T-cell (primary cell): ENCODE data around the gene VPS13D. TPM values are rescaled to one million over a fixed set of nuclear protein-coding genes. Genes with fewer than 3 reads are reported as not detected.

Source experiments
- ATAC-seq, 4 experiments: fragments of 200-7000 bp in 3 of 4; fragments of 150-1000 bp in 1 of 4; cut with Tn5 transposase; replicated peaks in 1 of 4; 1 replicate in 3 of 4; 2 replicates in 1 of 4; pipeline ENCODE4 v1.10.0; 2021; ENCODE audit warnings: moderate library complexity in 3 of 4, mild to moderate bottlenecking in 2 of 4, moderate number of reproducible peaks in 1 of 4
- CTCF ChIA-PET, 2 donors: fragments of 300-600 bp; sonication (Branson Sonifier 250); formaldehyde crosslinking; loops; one replicate each; lab custom pipeline; 2022; ENCODE audit warnings: antibody characterized with exemption in 2 of 2; lab: Charles Lee
- POLR2A ChIA-PET, 2 donors: fragments of 300-600 bp; sonication (Branson Sonifier 250); formaldehyde crosslinking; loops; one replicate each; lab custom pipeline; 2022; ENCODE audit warnings: antibody characterized with exemption in 2 of 2; lab: Charles Lee
- DNase-seq, 35 experiments: peaks; one replicate each; pipeline versions ENCODE4 v3.0.0 to v3.0.0-alpha.2; 2013 to 2023
- H3K27ac ChIP-seq: one replicate; pipeline ENCODE4 v1.5.1; 2013; ENCODE audit warnings: low read length
- H3K27me3 ChIP-seq, 2 experiments: replicated peaks in 1 of 2; 1 replicate in 1 of 2; 2 replicates in 1 of 2; pipeline versions ENCODE4 v1.6.1 to v1.7.0; 2013; ENCODE audit warnings: low read length in 1 of 2, mixed read lengths in 1 of 2; ENCODE audit not compliant: control insufficient read depth in 2 of 2, insufficient read depth in 2 of 2; ENCODE audit errors: extremely low read depth in 1 of 2
- H3K36me3 ChIP-seq, 2 donors: 1 replicate in 1 of 2; 2 replicates in 1 of 2; pipeline versions ENCODE4 v1.6.1 to v1.7.0; 2013; ENCODE audit warnings: low read length in 1 of 2; ENCODE audit not compliant: control insufficient read depth in 2 of 2, insufficient read depth in 1 of 2; ENCODE audit errors: extremely low read depth in 1 of 2
- H3K4me1 ChIP-seq, 2 experiments: 1 replicate in 1 of 2; 2 replicates in 1 of 2; pipeline versions ENCODE4 v1.6.1 to v1.7.0; 2013; ENCODE audit warnings: low read length in 2 of 2, mixed read lengths in 1 of 2; ENCODE audit not compliant: insufficient read depth in 2 of 2, control insufficient read depth in 1 of 2; ENCODE audit errors: extremely low read depth in 1 of 2
- H3K4me3 ChIP-seq, 2 donors: 1 replicate in 1 of 2; 2 replicates in 1 of 2; pipeline versions ENCODE4 v1.5.1 to v1.7.0; 2013; ENCODE audit warnings: mild to moderate bottlenecking in 2 of 2, low read length in 1 of 2, moderate library complexity in 1 of 2; ENCODE audit not compliant: control insufficient read depth in 1 of 2; ENCODE audit errors: extremely low read depth in 1 of 2
- H3K9me3 ChIP-seq: 2 replicates; pipeline ENCODE4 v1.7.0; 2013
- H3K27ac Mint-ChIP-seq, 2 donors: one replicate each; pipeline ENCODE4 v1.8.0; 2020 to 2021; ENCODE audit warnings: mild to moderate bottlenecking in 2 of 2, mixed read lengths in 2 of 2
- H3K27me3 Mint-ChIP-seq, 2 donors: one replicate each; pipeline ENCODE4 v1.8.0; 2021 to 2022; ENCODE audit warnings: mixed read lengths in 2 of 2
- H3K36me3 Mint-ChIP-seq: one replicate; pipeline ENCODE4 v1.8.0; 2021; ENCODE audit warnings: mixed read lengths
- H3K4me1 Mint-ChIP-seq, 3 donors: one replicate each; pipeline ENCODE4 v1.8.0; 2020 to 2022; ENCODE audit warnings: mixed read lengths in 3 of 3, mild to moderate bottlenecking in 1 of 3
- H3K4me3 Mint-ChIP-seq, 3 donors: one replicate each; pipeline ENCODE4 v1.8.0; 2020 to 2022; ENCODE audit warnings: mild to moderate bottlenecking in 3 of 3, mixed read lengths in 3 of 3, moderate library complexity in 3 of 3
- H3K9me3 Mint-ChIP-seq, 3 donors: one replicate each; pipeline ENCODE4 v1.8.0; 2020 to 2022; ENCODE audit warnings: mixed read lengths in 3 of 3
- WGBS: methylation state at CpG from one replicate; pipeline ENCODE4 v1.1.5; 2013; ENCODE audit warnings: missing lambda C conversion rate; ENCODE audit not compliant: insufficient coverage; 5-methylcytosine and 5-hydroxymethylcytosine counted together
- total RNA-seq, 35 experiments: library from RNA in 6 of 35; stranded (reverse) in 6 of 35; fragments of 120-200 nt in 1 of 35; gene quantifications; one replicate each; pipeline versions ENCODE4 v1.2.1 to v1.2.4 and lab custom pipeline; 2013 to 2026

Gene VPS13D
- total RNA-seq, 5 donors from 2014 or later (not counting 1 experiment from before 2014, with no cell fraction given) = 73.5 to 85.9 (median 75.8) TPM

GRCh38 chr1:12405325-12406210, 175.7 kb downstream of the VPS13D start:
- ATAC-seq (no peak), DNase-seq (no peak)
- ChIA-PET CTCF (interaction anchor here in 1 of 2 donors (0.7 kb wide), 1 partner anchor 37 kb away, joined by 4 read pairs; no protein-coding TSS in a partner anchor), POLR2A (no interaction called here)
- Histone ChIP-seq H3K9me3 (no peaks in the 10 kb centered on the region), H3K4me3 (no peak overlapping the region), H3K4me1 (peaks cover 0 to 4% of the 10 kb centered on the region in 2 experiments), H3K36me3 (peaks cover 18 to 57% of the 10 kb centered on the region in 2 donors), H3K27me3 (no peaks in the 10 kb centered on the region), H3K27ac (no peak overlapping the region)
- H3K36me3 Mint-ChIP-seq = peaks cover 63% of the 10 kb centered on the region
- peaks cover 18 to 36% (median 24%) of the 10 kb centered on the region in 3 donors for H3K4me1 Mint-ChIP-seq
- peaks cover 0 to 9% (median 8%) of the 10 kb centered on the region in 3 donors for H3K9me3 Mint-ChIP-seq
- no CpG with 5 or more reads among the region's 9 CpGs for WGBS
- H3K27me3 Mint-ChIP-seq = no peaks in the 10 kb centered on the region
- H3K27ac Mint-ChIP-seq = peak overlapping the region in 1 of 2 donors; percentile 74
- peak overlapping the region in 1 of 3 donors; percentile 6 for H3K4me3 Mint-ChIP-seq

GRCh38 chr1:12406211-12407021, 176.6 kb downstream of the VPS13D start:
- H3K27ac Mint-ChIP-seq = peak overlapping the region; percentile 43 to 74
- 81% methylated on average over 4 of the region's 8 CpGs for WGBS
- H3K36me3 ChIP-seq = peaks cover 10 to 53% of the 10 kb centered on the region in 2 donors

GRCh38 chr1:12407050-12407961, 177.5 kb downstream of the VPS13D start:
- peaks cover 10 to 46% of the 10 kb centered on the region in 2 donors for H3K36me3 ChIP-seq
- H3K4me3 Mint-ChIP-seq = no peak overlapping the region
- CTCF ChIA-PET = interaction anchor here in 1 of 2 donors (0.6 to 2.3 kb wide), 6 partner anchors 9 to 356 kb away, joined by 3 to 6 read pairs (median 4); no protein-coding TSS in a partner anchor

More at GRCh38 chr1:12406211-12407021, 176.6 kb downstream of the VPS13D start:
- POLR2A ChIA-PET = no interaction called here
- peaks cover 18 to 36% (median 24%) of the 10 kb centered on the region in 3 donors for H3K4me1 Mint-ChIP-seq
- H3K9me3 Mint-ChIP-seq = peaks cover 0 to 9% (median 8%) of the 10 kb centered on the region in 3 donors
- no peaks in the 10 kb centered on the region for H3K27me3 Mint-ChIP-seq
- no peak overlapping the region for H3K4me3 ChIP-seq
- DNase-seq (no peak), ATAC-seq (no peak)
- H3K27me3 ChIP-seq = no peaks in the 10 kb centered on the region
- no peaks in the 10 kb centered on the region for H3K9me3 ChIP-seq
- peaks cover 59% of the 10 kb centered on the region for H3K36me3 Mint-ChIP-seq
- CTCF ChIA-PET = interaction anchor here in 1 of 2 donors (2.3 kb wide), 1 partner anchor 104 kb away, joined by 6 read pairs; no protein-coding TSS in a partner anchor
- H3K4me3 Mint-ChIP-seq = no peak overlapping the region
- no peak overlapping the region for H3K27ac ChIP-seq
- peaks cover 0 to 4% of the 10 kb centered on the region in 2 experiments for H3K4me1 ChIP-seq

GRCh38 chr1:12407962-12408454, 178.2 kb downstream of the VPS13D start:
- no peak for DNase-seq
- ChIA-PET CTCF (interaction anchor here in 1 of 2 donors (0.6 to 2.3 kb wide), 4 partner anchors 67 to 355 kb away, joined by 3 to 6 read pairs (median 4); no protein-coding TSS in a partner anchor), POLR2A (no interaction called here)
- Mint-ChIP-seq H3K9me3 (peaks cover 0 to 9% (median 8%) of the 10 kb centered on the region in 3 donors), H3K4me3 (no peak overlapping the region), H3K27ac (no peak overlapping the region), H3K27me3 (no peaks in the 10 kb centered on the region), H3K4me1 (peaks cover 21 to 36% (median 26%) of the 10 kb centered on the region in 3 donors), H3K36me3 (peaks cover 64% of the 10 kb centered on the region)
- Histone ChIP-seq H3K27me3 (no peaks in the 10 kb centered on the region), H3K9me3 (no peaks in the 10 kb centered on the region), H3K4me3 (no peak overlapping the region), H3K27ac (no peak overlapping the region), H3K36me3 (peaks cover 6 to 42% of the 10 kb centered on the region in 2 donors), H3K4me1 (peaks cover 0 to 4% of the 10 kb centered on the region in 2 experiments)
- no peak for ATAC-seq
- WGBS = no CpG with 5 or more reads among the region's 5 CpGs

More at GRCh38 chr1:12407050-12407961, 177.5 kb downstream of the VPS13D start:
- peak in 2 of 35 experiments; percentile 15 to 60 for DNase-seq
- H3K4me1 Mint-ChIP-seq = peaks cover 18 to 36% (median 24%) of the 10 kb centered on the region in 3 donors
- peaks cover 0 to 9% (median 8%) of the 10 kb centered on the region in 3 donors for H3K9me3 Mint-ChIP-seq
- peak in 3 of 4 experiments; percentile 59 to 69 (median 67) for ATAC-seq
- POLR2A ChIA-PET = no interaction called here
- no peaks in the 10 kb centered on the region for H3K9me3 ChIP-seq
- H3K27me3 Mint-ChIP-seq = no peaks in the 10 kb centered on the region
- peak overlapping the region; percentile 11 to 36 for H3K27ac Mint-ChIP-seq
- no peaks in the 10 kb centered on the region for H3K27me3 ChIP-seq
- no peak overlapping the region for H3K27ac ChIP-seq
- WGBS = 40% methylated on average over 2 of the region's 8 CpGs
- peaks cover 62% of the 10 kb centered on the region for H3K36me3 Mint-ChIP-seq
- peaks cover 0 to 4% of the 10 kb centered on the region in 2 experiments for H3K4me1 ChIP-seq
- no peak overlapping the region for H3K4me3 ChIP-seq

- POLR2A ChIA-PET = no interaction called here
- CTCF ChIA-PET = interaction anchor here (0.6 to 1.6 kb wide), 4 partner anchors 19 to 210 kb away, joined by 3 to 6 read pairs (median 3); no protein-coding TSS in a partner anchor
- Mint-ChIP-seq H3K27me3 (no peaks in the 10 kb centered on the region), H3K4me1 (peaks cover 21 to 35% (median 27%) of the 10 kb centered on the region in 3 donors), H3K4me3 (no peak overlapping the region), H3K27ac (peak overlapping the region in 1 of 2 donors; percentile 2), H3K9me3 (peaks cover 0 to 9% (median 8%) of the 10 kb centered on the region in 3 donors), H3K36me3 (peaks cover 63% of the 10 kb centered on the region)
- Histone ChIP-seq H3K36me3 (peaks cover 5 to 35% of the 10 kb centered on the region in 2 donors), H3K9me3 (no peaks in the 10 kb centered on the region), H3K27ac (no peak overlapping the region), H3K27me3 (no peaks in the 10 kb centered on the region), H3K4me1 (peaks cover 0 to 4% of the 10 kb centered on the region in 2 experiments), H3K4me3 (no peak overlapping the region)
- ATAC-seq (no peak), DNase-seq (no peak)
- no CpG with 5 or more reads among the region's 1 CpG for WGBS
Observed at GRCh38 chr1:12408662-12409061, 178.8 kb downstream of the VPS13D start.
